ENCODE results near the gene PTPRZ1. TPM values are rescaled to one million over a fixed set of nuclear protein-coding genes. Genes with fewer than 3 reads are reported as not detected.

Gene PTPRZ1
- total and polyA plus RNA-seq, 7 experiments from 2014 or later: not detected

- H3K27me3 Mint-ChIP-seq: peaks cover 0 to 7% (median 0%) of the 10 kb centered on the region in 5 donors
- intact Hi-C loops (cut with micrococcal nuclease): no loop called here
- no peaks in the 10 kb centered on the region for H3K27me3 ChIP-seq (ENCODE audit: control insufficient read depth in 2 of 2, insufficient read depth in 2 of 2, low read length in 2 of 2)
- no peak for DNase-seq
- peaks cover 0 to 14% (median 0%) of the 10 kb centered on the region in 11 donors for H3K9me3 Mint-ChIP-seq
- H3K9me3 ChIP-seq (ENCODE audit: control insufficient read depth in 2 of 3, low read length in 3 of 3): no peaks in the 10 kb centered on the region
- no peaks in the 10 kb centered on the region for H3K36me3 ChIP-seq (ENCODE audit: control insufficient read depth in 2 of 3, insufficient read depth in 3 of 3, low read length in 3 of 3)
- ATAC-seq: no peak
- H3K4me3 Mint-ChIP-seq: no peak overlapping the region
- no peak overlapping the region for H3K4me3 ChIP-seq (ENCODE audit: low read length)
- no peaks in the 10 kb centered on the region for H3K4me1 Mint-ChIP-seq
- ChIA-PET POLR2A (no interaction called here), CTCF (no interaction called here)
- H3K27ac Mint-ChIP-seq: no peak overlapping the region
- H3K36me3 Mint-ChIP-seq: no peaks in the 10 kb centered on the region
- no peaks in the 10 kb centered on the region for H3K4me1 ChIP-seq (ENCODE audit: control insufficient read depth in 2 of 2, insufficient read depth in 2 of 2, low read length in 2 of 2)
- H3K27ac ChIP-seq (ENCODE audit: low read depth, low read length): no peak overlapping the region
Observed at GRCh38 chr7:121961089-121961867, 88.3 kb downstream of the PTPRZ1 start.

GRCh38 chr7:121966276-121966934 is 93.4 kb downstream of the PTPRZ1 start:
- ChIA-PET POLR2A (no interaction called here), CTCF (no interaction called here)
- no peak overlapping the region for H3K4me3 Mint-ChIP-seq
- intact Hi-C loops (cut with micrococcal nuclease): no loop called here
- Histone ChIP-seq H3K4me3 (ENCODE audit: low read length) (no peak overlapping the region), H3K4me1 (ENCODE audit: control insufficient read depth in 2 of 2, insufficient read depth in 2 of 2, low read length in 2 of 2) (no peaks in the 10 kb centered on the region), H3K27ac (ENCODE audit: low read depth, low read length) (no peak overlapping the region), H3K36me3 (ENCODE audit: control insufficient read depth in 2 of 3, insufficient read depth in 3 of 3, low read length in 3 of 3) (no peaks in the 10 kb centered on the region), H3K27me3 (ENCODE audit: control insufficient read depth in 2 of 2, insufficient read depth in 2 of 2, low read length in 2 of 2) (no peaks in the 10 kb centered on the region), H3K9me3 (ENCODE audit: control insufficient read depth in 2 of 3, low read length in 3 of 3) (no peaks in the 10 kb centered on the region)
- peaks cover 0 to 7% (median 0%) of the 10 kb centered on the region in 5 donors for H3K27me3 Mint-ChIP-seq
- no peaks in the 10 kb centered on the region for H3K4me1 Mint-ChIP-seq
- no peak for DNase-seq
- H3K36me3 Mint-ChIP-seq: no peaks in the 10 kb centered on the region
- H3K27ac Mint-ChIP-seq: no peak overlapping the region
- peaks cover 0 to 14% (median 0%) of the 10 kb centered on the region in 11 donors for H3K9me3 Mint-ChIP-seq
- ATAC-seq: no peak

DNA sequence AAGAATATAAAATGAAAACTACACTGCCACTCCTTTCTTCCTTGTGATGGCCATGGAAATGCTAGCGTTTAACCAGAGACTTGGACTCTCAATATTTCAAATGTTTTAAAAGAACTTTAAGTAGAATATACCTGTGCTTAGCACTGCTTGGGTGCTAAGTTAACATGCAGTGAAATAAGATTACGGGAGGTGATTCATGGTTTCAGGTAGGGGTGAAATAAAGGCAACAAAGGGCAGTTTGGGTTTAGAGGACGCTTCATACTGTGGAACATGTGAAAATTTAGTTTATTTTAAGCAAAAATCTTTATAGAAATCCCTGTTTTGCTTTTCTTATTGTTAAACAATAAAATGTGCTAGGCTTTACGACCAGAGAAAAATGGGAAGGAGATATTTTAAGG is 94.0 kb downstream of the PTPRZ1 start:
- Histone ChIP-seq H3K9me3 (ENCODE audit: control insufficient read depth in 2 of 3, low read length in 3 of 3) (no peaks in the 10 kb centered on the region), H3K4me1 (ENCODE audit: control insufficient read depth in 2 of 2, insufficient read depth in 2 of 2, low read length in 2 of 2) (no peaks in the 10 kb centered on the region), H3K27ac (ENCODE audit: low read depth, low read length) (no peak overlapping the region), H3K36me3 (ENCODE audit: control insufficient read depth in 2 of 3, insufficient read depth in 3 of 3, low read length in 3 of 3) (no peaks in the 10 kb centered on the region), H3K27me3 (ENCODE audit: control insufficient read depth in 2 of 2, insufficient read depth in 2 of 2, low read length in 2 of 2) (no peaks in the 10 kb centered on the region), H3K4me3 (ENCODE audit: low read length) (no peak overlapping the region)
- peaks cover 0 to 7% (median 0%) of the 10 kb centered on the region in 5 donors for H3K27me3 Mint-ChIP-seq
- intact Hi-C loops (cut with micrococcal nuclease): no loop called here
- ChIA-PET CTCF (no interaction called here), POLR2A (no interaction called here)
- DNase-seq (no peak), ATAC-seq (no peak)
- no peaks in the 10 kb centered on the region for H3K36me3 Mint-ChIP-seq
- no peak overlapping the region for H3K4me3 Mint-ChIP-seq
- no peaks in the 10 kb centered on the region for H3K4me1 Mint-ChIP-seq
- peaks cover 0 to 16% (median 0%) of the 10 kb centered on the region in 11 donors for H3K9me3 Mint-ChIP-seq
- no peak overlapping the region for H3K27ac Mint-ChIP-seq

DNA sequence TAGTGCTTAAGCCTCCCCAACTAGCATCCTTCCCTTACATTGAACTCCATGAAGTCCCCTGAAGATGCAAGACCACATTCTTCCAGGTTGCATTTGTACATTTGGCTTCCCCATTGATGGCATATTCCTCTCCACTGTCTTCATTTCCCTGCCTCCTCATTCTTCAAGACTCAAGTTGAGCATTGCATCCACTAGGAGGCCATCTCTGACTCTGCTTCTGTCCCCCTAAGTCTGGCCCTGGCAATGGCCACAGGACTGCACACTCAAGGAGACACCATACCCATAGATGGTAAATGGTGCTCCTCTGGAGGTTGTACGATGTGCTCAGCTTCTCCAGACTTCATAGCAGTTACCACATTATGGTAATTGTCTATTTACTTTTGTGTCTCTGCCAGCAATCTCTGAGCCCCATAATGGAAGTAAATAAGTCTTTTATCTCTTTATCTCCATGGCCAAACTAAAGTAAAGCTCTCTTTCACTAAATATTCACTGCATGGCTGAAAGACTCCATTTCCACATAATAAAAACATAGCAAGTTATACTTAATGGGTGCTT is 112.6 kb downstream of the PTPRZ1 start:
- Mint-ChIP-seq H3K9me3 (peaks cover 0 to 4% (median 0%) of the 10 kb centered on the region in 11 donors), H3K27me3 (peaks cover 0 to 6% (median 0%) of the 10 kb centered on the region in 5 donors), H3K36me3 (no peaks in the 10 kb centered on the region), H3K4me3 (no peak overlapping the region), H3K27ac (no peak overlapping the region), H3K4me1 (no peaks in the 10 kb centered on the region)
- no peaks in the 10 kb centered on the region for H3K27me3 ChIP-seq (ENCODE audit: control insufficient read depth in 2 of 2, insufficient read depth in 2 of 2, low read length in 2 of 2)
- ChIA-PET CTCF (interaction anchor here (1.3 kb wide), 1 partner anchor 10 kb away, joined by 4 read pairs; no protein-coding TSS in a partner anchor), POLR2A (no interaction called here)
- DNase-seq: no peak
- H3K9me3 ChIP-seq (ENCODE audit: control insufficient read depth in 2 of 3, low read length in 3 of 3): no peaks in the 10 kb centered on the region
- intact Hi-C loops (cut with micrococcal nuclease): no loop called here
- no peak overlapping the region for H3K4me3 ChIP-seq (ENCODE audit: low read length)
- no peaks in the 10 kb centered on the region for H3K36me3 ChIP-seq (ENCODE audit: control insufficient read depth in 2 of 3, insufficient read depth in 3 of 3, low read length in 3 of 3)
- ATAC-seq: no peak
- H3K27ac ChIP-seq (ENCODE audit: low read depth, low read length): no peak overlapping the region
- H3K4me1 ChIP-seq (ENCODE audit: control insufficient read depth in 2 of 2, insufficient read depth in 2 of 2, low read length in 2 of 2): no peaks in the 10 kb centered on the region

DNA sequence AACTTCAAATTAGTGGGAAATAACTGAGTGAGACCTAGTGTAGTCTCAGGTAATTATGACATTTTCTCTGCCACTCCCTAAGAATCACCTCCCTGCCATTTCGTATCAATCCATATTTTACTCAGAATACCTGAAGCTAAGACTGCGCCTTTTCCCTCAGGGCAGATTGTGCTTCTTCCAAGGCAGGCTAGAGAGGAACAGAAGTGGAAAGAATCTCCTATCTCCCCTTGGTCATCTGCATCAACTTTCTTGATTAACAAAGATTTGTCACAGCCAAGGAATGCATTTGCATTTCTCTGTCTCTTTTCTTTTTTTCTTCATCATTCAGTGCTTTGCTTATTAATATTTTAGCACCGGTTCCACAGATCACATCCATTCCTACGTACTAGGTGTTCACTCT is 119.1 kb downstream of the PTPRZ1 start:
- Mint-ChIP-seq H3K27me3 (peaks cover 0 to 4% (median 0%) of the 10 kb centered on the region in 5 donors), H3K27ac (no peak overlapping the region), H3K9me3 (peaks cover 0 to 2% (median 0%) of the 10 kb centered on the region in 11 donors), H3K36me3 (no peaks in the 10 kb centered on the region), H3K4me1 (peaks cover 0 to 2% (median 0%) of the 10 kb centered on the region in 7 donors), H3K4me3 (no peak overlapping the region)
- Histone ChIP-seq H3K9me3 (ENCODE audit: control insufficient read depth in 2 of 3, low read length in 3 of 3) (no peaks in the 10 kb centered on the region), H3K4me1 (ENCODE audit: control insufficient read depth in 2 of 2, insufficient read depth in 2 of 2, low read length in 2 of 2) (no peaks in the 10 kb centered on the region), H3K4me3 (ENCODE audit: low read length) (no peak overlapping the region), H3K27ac (ENCODE audit: low read depth, low read length) (no peak overlapping the region), H3K27me3 (ENCODE audit: control insufficient read depth in 2 of 2, insufficient read depth in 2 of 2, low read length in 2 of 2) (no peaks in the 10 kb centered on the region), H3K36me3 (ENCODE audit: control insufficient read depth in 2 of 3, insufficient read depth in 3 of 3, low read length in 3 of 3) (no peaks in the 10 kb centered on the region)
- ATAC-seq (no peak), DNase-seq (no peak)
- POLR2A ChIA-PET: no interaction called here
- intact Hi-C loops (cut with micrococcal nuclease): loop anchor here (10.0 kb wide), 3 partner anchors 447 to 1187 kb away; partner anchors contain the start of gene CPED1 (in 1 of the 2)
- CTCF ChIA-PET: no interaction called here

DNA sequence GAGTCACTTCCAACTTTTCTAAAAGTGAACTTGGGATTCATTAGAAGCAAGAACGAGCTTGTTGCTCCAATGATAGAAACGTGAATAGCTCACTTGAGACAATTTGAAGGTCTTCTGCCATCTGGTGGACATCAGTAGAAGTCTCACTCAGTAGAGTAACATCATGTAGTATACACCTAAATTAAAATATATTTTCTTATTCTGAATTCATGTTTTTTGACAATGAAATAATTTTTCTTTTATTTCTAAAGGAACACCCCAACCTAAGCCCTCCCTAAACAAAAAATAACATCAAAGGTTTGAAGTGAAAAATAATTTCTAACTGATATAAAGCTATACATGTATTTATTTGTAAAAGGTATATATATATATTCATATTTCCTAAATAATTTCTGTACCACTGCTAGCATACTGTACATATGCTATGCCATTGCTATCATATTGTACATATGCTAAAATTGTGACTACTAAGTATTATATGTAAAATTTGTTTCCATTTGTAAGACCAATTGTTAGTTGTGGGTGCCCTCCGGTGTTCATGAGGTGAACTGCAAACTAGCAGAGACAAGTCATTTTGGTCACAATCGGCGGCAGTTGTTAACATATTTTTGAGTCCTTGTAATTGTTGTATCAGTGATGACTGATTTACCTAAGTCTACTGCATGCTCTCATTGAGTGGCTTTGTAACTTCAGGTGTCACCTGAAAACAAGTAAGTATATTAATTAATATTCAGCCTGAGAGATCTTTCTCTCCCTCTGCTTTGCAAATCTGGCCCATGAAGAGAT is 121.9 kb downstream of the PTPRZ1 start:
- ATAC-seq: peak; percentile 68
- H3K27ac Mint-ChIP-seq: no peak overlapping the region

More for the DNA sequence above, 121.9 kb downstream of the PTPRZ1 start:
- H3K9me3 Mint-ChIP-seq: peaks cover 0 to 2% (median 0%) of the 10 kb centered on the region in 11 donors
- H3K9me3 ChIP-seq (ENCODE audit: control insufficient read depth in 2 of 3, low read length in 3 of 3): no peaks in the 10 kb centered on the region
- H3K4me3 ChIP-seq (ENCODE audit: low read length): no peak overlapping the region
- POLR2A ChIA-PET: no interaction called here
- intact Hi-C loops (cut with micrococcal nuclease): loop anchor here (2.0 to 10.0 kb wide), 7 partner anchors 243 to 1202 kb away; partner anchors contain the start of gene CPED1 (in 1 of the 2)
- H3K4me1 Mint-ChIP-seq: peaks cover 0 to 2% (median 0%) of the 10 kb centered on the region in 7 donors
- H3K4me3 Mint-ChIP-seq: no peak overlapping the region
- H3K27me3 ChIP-seq (ENCODE audit: control insufficient read depth in 2 of 2, insufficient read depth in 2 of 2, low read length in 2 of 2): no peaks in the 10 kb centered on the region
- CTCF ChIA-PET: interaction anchor here (0.8 to 1.2 kb wide), 2 partner anchors 16 to 622 kb away, joined by 3 read pairs; no protein-coding TSS in a partner anchor
- no peaks in the 10 kb centered on the region for H3K4me1 ChIP-seq (ENCODE audit: control insufficient read depth in 2 of 2, insufficient read depth in 2 of 2, low read length in 2 of 2)
- peak in 2 of 9 donors; percentile 5 to 36 for DNase-seq
- peaks cover 0 to 4% (median 0%) of the 10 kb centered on the region in 5 donors for H3K27me3 Mint-ChIP-seq
- H3K36me3 Mint-ChIP-seq: no peaks in the 10 kb centered on the region
- no peaks in the 10 kb centered on the region for H3K36me3 ChIP-seq (ENCODE audit: control insufficient read depth in 2 of 3, insufficient read depth in 3 of 3, low read length in 3 of 3)
- H3K27ac ChIP-seq (ENCODE audit: low read depth, low read length): no peak overlapping the region
